RWPE2 (cell line): ENCODE data around the gene AKAP6.

Experiments used
- ATAC-seq: fragments of 200-7000 bp; cut with Tn5 transposase; 3 replicates; pipeline ENCODE4 v1.9.1; 2021; ENCODE audit warnings: low read depth
- DNase-seq: peaks from one replicate; pipeline ENCODE4 v3.0.0-alpha.2; 2020; ENCODE audit warnings: low spot score
- H3K27ac ChIP-seq: fragments of 450-650 bp; 2 replicates; pipeline ENCODE4 v1.5.1; 2017; ENCODE audit warnings: mild to moderate bottlenecking; ENCODE audit not compliant: poor library complexity, severe bottlenecking
- H3K27me3 ChIP-seq: fragments of 250-450 bp; sonication (Bioruptor Pico); 2 replicates; pipeline ENCODE4 v1.5.1; 2021; ENCODE audit warnings: mild to moderate bottlenecking, moderate library complexity; ENCODE audit not compliant: insufficient read depth, poor library complexity, severe bottlenecking
- H3K36me3 ChIP-seq: fragments of 250-450 bp; sonication (Bioruptor Pico); 2 replicates; pipeline ENCODE4 v1.5.1; 2020; ENCODE audit warnings: low read depth, mild to moderate bottlenecking, moderate library complexity
- H3K4me1 ChIP-seq: fragments of 250-450 bp; sonication (Bioruptor Pico); 2 replicates; pipeline ENCODE4 v1.5.1; 2021; ENCODE audit warnings: mild to moderate bottlenecking, moderate library complexity; ENCODE audit not compliant: insufficient read depth, poor library complexity, severe bottlenecking
- H3K4me3 ChIP-seq: fragments of 250-450 bp; sonication (Bioruptor Pico); 2 replicates; pipeline ENCODE4 v1.5.1; 2021; ENCODE audit warnings: mild to moderate bottlenecking, moderate library complexity; ENCODE audit not compliant: severe bottlenecking
- H3K9me3 ChIP-seq: fragments of 250-450 bp; sonication (Bioruptor Pico); 2 replicates; pipeline ENCODE4 v1.5.1; 2021; ENCODE audit warnings: mild to moderate bottlenecking, moderate library complexity; ENCODE audit not compliant: severe bottlenecking
- CTCF ChIP-seq: fragments of 450-650 bp; IDR thresholded peaks from one replicate; pipeline ENCODE4 v1.5.1; 2017; ENCODE audit warnings: mild to moderate bottlenecking, moderate library complexity; ENCODE audit not compliant: poor library complexity, severe bottlenecking

Gene AKAP6

GRCh38 chr14:32666308-32666707, 337.2 kb downstream of the AKAP6 start:
- DNase-seq, result no peak
- no peak for ATAC-seq
- H3K27ac ChIP-seq, result no peak overlapping the region
- peaks cover 4% of the 10 kb centered on the region for H3K4me1 ChIP-seq
- no peak for TF ChIP-seq CTCF
- H3K27me3 ChIP-seq, result peaks cover 3% of the 10 kb centered on the region
- H3K36me3 ChIP-seq, result no peaks in the 10 kb centered on the region
- no peaks in the 10 kb centered on the region for H3K9me3 ChIP-seq
- H3K4me3 ChIP-seq, result no peak overlapping the region

- no peak for TF ChIP-seq CTCF
- Histone ChIP-seq H3K27ac (no peak overlapping the region), H3K36me3 (no peaks in the 10 kb centered on the region), H3K4me1 (peaks cover 4% of the 10 kb centered on the region), H3K9me3 (no peaks in the 10 kb centered on the region), H3K27me3 (peaks cover 3% of the 10 kb centered on the region), H3K4me3 (no peak overlapping the region)
- DNase-seq (no peak), ATAC-seq (no peak)
Observed at GRCh38 chr14:32667287-32667686, 338.2 kb downstream of the AKAP6 start.

GRCh38 chr14:32667791-32668190, 338.7 kb downstream of the AKAP6 start:
- Histone ChIP-seq H3K27ac (no peak overlapping the region), H3K4me1 (peaks cover 4% of the 10 kb centered on the region), H3K9me3 (no peaks in the 10 kb centered on the region), H3K4me3 (no peak overlapping the region), H3K27me3 (peaks cover 3% of the 10 kb centered on the region), H3K36me3 (no peaks in the 10 kb centered on the region)
- no peak for ATAC-seq
- TF ChIP-seq CTCF, result no peak
- DNase-seq, result no peak

GRCh38 chr14:32669391-32669790, 340.3 kb downstream of the AKAP6 start:
- H3K4me1 ChIP-seq, result peaks cover 4% of the 10 kb centered on the region
- no peak overlapping the region for H3K4me3 ChIP-seq
- no peak for DNase-seq
- no peaks in the 10 kb centered on the region for H3K9me3 ChIP-seq
- no peak for TF ChIP-seq CTCF
- ATAC-seq, result no peak
- H3K27ac ChIP-seq, result no peak overlapping the region
- H3K36me3 ChIP-seq, result no peaks in the 10 kb centered on the region
- H3K27me3 ChIP-seq, result peaks cover 3% of the 10 kb centered on the region

GRCh38 chr14:32675433-32675832, 346.3 kb downstream of the AKAP6 start:
- DNase-seq (no peak), ATAC-seq (no peak)
- H3K36me3 ChIP-seq, result no peaks in the 10 kb centered on the region
- no peaks in the 10 kb centered on the region for H3K27me3 ChIP-seq
- H3K4me1 ChIP-seq, result no peaks in the 10 kb centered on the region
- H3K27ac ChIP-seq, result no peak overlapping the region
- H3K9me3 ChIP-seq, result no peaks in the 10 kb centered on the region
- no peak for TF ChIP-seq CTCF
- H3K4me3 ChIP-seq, result no peak overlapping the region
